Breast epithelium (tissue), 4 donors: ENCODE results near the gene IFT27. TPM values are rescaled to one million over a fixed set of nuclear protein-coding genes. Genes with fewer than 3 reads are reported as not detected.

Experiments
- DNase-seq, 2 donors: peaks; one replicate each; pipeline ENCODE4 v3.0.0-alpha.2; 2019; ENCODE audit warnings: low spot score in 2 of 2
- H3K27ac ChIP-seq, 2 donors: fragments of 200-600 bp; sonication (generic) in 1 of 2; one replicate each; pipeline ENCODE4 v1.5.1; 2016 to 2019; ENCODE audit warnings: mild to moderate bottlenecking in 1 of 2
- H3K27me3 ChIP-seq, 2 donors: fragments of 200-600 bp; sonication (generic) in 1 of 2; one replicate each; pipeline versions ENCODE4 v1.5.1 to v1.6.0; 2017 to 2019; ENCODE audit warnings: control low read depth in 1 of 2, mild to moderate bottlenecking in 1 of 2
- H3K36me3 ChIP-seq: fragments of 200-600 bp; one replicate; pipeline ENCODE4 v1.5.1; 2019
- H3K4me1 ChIP-seq, 2 donors: fragments of 200-600 bp; sonication (generic); one replicate each; pipeline ENCODE4 v1.5.1; 2016 to 2019; ENCODE audit warnings: control low read depth in 1 of 2
- H3K4me3 ChIP-seq, 3 donors: fragments of 200-600 bp; sonication (generic); 1 replicate in 2 of 3; 2 replicates in 1 of 3; pipeline ENCODE4 v1.5.1; 2016 to 2019; ENCODE audit warnings: mild to moderate bottlenecking in 3 of 3, moderate library complexity in 2 of 3
- H3K9me3 ChIP-seq, 2 donors: fragments of 200-600 bp; sonication (generic) in 1 of 2; one replicate each; pipeline ENCODE4 v1.5.1; 2016 to 2019; ENCODE audit warnings: control low read depth in 1 of 2
- POLR2A ChIP-seq: fragments of 450-650 bp; IDR thresholded peaks from one replicate; pipeline ENCODE4 v1.6.1; 2016; ENCODE audit warnings: antibody characterized with exemption, mild to moderate bottlenecking, moderate library complexity
- POLR2AphosphoS5 ChIP-seq, 3 donors: sonication (generic); formaldehyde crosslinking; IDR thresholded peaks; one replicate each; pipeline ENCODE4 v1.6.1; 2017; ENCODE audit warnings: antibody characterized with exemption in 3 of 3
- intact Hi-C: fragments of 100-400 bp; cut with DNase I; formaldehyde crosslinking; loops from one replicate; pipeline ENCODE4 v1.15.1; 2023; ENCODE audit warnings: low total_unique reads
- total RNA-seq, 3 donors: library from RNA; depleted of rRNA; stranded (reverse); fragments of >200 nt; gene quantifications; one replicate each; pipeline ENCODE4 v1.1.0, GENCODE V29; 2016
- TF ChIP-seq, protein P1 (sequence below), 3 donors: fragments of 450-650 bp; IDR thresholded peaks; one replicate each; pipeline ENCODE4 v1.5.1; 2016 to 2017; ENCODE audit warnings: antibody characterized with exemption in 3 of 3, mild to moderate bottlenecking in 3 of 3, moderate library complexity in 3 of 3

The IFT27 gene
- total RNA-seq, 3 donors from 2014 or later, result 19.0 to 23.7 (median 20.6) TPM

DNA sequence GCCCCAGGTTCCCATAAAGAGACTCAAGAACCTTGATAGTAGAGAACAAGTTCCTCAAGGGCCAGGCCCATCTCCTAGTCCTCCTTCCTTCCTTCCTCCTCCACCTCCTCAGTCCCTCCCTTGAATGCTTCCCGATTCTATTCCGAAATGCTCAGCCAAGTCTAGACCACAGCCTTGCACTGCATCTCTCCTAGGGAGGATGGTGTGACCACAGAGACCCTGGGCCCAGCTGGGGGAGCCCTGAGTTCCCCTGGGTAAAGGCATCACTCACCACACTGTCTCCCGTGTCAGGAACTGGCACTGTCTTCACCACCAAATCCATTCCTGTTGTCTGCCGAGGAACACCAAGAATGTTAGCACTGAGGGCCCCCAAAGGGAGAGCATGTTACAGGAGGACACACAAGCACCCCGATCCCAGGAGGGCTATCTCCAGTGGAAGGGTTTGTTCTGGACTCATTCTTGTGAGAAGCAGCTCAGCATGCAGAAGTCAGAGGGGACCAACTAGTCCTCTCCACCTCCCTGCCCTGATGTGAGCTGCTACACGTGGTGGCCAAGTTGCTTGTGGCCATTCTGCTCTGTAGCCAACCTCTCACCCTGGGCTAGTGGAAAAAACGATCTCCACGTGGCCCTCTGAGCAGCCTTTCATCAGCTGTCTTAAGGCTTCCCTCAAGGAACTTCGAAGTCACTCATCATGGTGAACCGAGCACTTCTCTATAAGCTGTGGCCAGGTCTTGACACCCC lies 8.7 kb downstream of the IFT27 start:
- no peaks in the 10 kb centered on the region for H3K27me3 ChIP-seq
- H3K4me3 ChIP-seq, result no peak overlapping the region
- H3K4me1 ChIP-seq, result no peaks in the 10 kb centered on the region
- TF ChIP-seq, protein P1, sequence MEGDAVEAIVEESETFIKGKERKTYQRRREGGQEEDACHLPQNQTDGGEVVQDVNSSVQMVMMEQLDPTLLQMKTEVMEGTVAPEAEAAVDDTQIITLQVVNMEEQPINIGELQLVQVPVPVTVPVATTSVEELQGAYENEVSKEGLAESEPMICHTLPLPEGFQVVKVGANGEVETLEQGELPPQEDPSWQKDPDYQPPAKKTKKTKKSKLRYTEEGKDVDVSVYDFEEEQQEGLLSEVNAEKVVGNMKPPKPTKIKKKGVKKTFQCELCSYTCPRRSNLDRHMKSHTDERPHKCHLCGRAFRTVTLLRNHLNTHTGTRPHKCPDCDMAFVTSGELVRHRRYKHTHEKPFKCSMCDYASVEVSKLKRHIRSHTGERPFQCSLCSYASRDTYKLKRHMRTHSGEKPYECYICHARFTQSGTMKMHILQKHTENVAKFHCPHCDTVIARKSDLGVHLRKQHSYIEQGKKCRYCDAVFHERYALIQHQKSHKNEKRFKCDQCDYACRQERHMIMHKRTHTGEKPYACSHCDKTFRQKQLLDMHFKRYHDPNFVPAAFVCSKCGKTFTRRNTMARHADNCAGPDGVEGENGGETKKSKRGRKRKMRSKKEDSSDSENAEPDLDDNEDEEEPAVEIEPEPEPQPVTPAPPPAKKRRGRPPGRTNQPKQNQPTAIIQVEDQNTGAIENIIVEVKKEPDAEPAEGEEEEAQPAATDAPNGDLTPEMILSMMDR (IDR thresholded peaks at IDR 0.05), result no peak
- TF ChIP-seq POLR2AphosphoS5 (IDR thresholded peaks at IDR 0.05) (no peak), POLR2A (no peak)
- no peak overlapping the region for H3K27ac ChIP-seq
- DNase-seq, result no peak
- intact Hi-C loops, result no loop called here
- H3K9me3 ChIP-seq, result no peaks in the 10 kb centered on the region
- H3K36me3 ChIP-seq, result no peaks in the 10 kb centered on the region

DNA sequence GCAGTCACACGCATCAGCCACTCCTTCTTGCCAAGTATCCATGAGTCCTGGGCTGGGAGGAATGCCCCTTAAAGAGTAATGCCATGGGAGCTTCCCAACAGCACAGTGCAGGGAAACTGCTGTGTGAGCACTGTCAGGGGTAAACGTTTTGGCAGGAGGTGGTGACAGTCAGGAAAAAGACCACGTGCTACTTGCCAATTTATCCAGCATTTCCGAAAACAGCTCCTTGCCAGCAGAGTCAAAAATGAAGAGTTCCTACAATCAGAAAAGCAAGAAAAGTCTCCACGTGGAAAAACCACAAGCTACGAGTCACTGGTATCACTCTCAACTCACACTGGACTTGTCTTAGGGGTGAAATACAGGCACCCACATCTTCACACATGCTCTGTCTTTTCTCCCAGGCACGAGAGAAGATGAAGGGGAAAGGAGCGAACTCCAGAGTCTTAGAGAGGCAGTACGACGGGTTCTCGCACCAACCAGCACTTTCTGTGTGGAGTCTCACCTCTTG lies 9.9 kb downstream of the IFT27 start:
- H3K4me3 ChIP-seq, result no peak overlapping the region
- peak in 1 of 2 donors; percentile 10 for DNase-seq
- no peaks in the 10 kb centered on the region for H3K9me3 ChIP-seq
- intact Hi-C loops, result no loop called here
- no peaks in the 10 kb centered on the region for H3K36me3 ChIP-seq
- no peak overlapping the region for H3K27ac ChIP-seq
- no peaks in the 10 kb centered on the region for H3K4me1 ChIP-seq
- TF ChIP-seq, protein P1 (IDR thresholded peaks at IDR 0.05), result no peak
- no peak for TF ChIP-seq POLR2A
- no peak for TF ChIP-seq POLR2AphosphoS5 (IDR thresholded peaks at IDR 0.05)
- no peaks in the 10 kb centered on the region for H3K27me3 ChIP-seq

GRCh38 chr22:36765131-36765942 lies 10.6 kb downstream of the IFT27 start:
- intact Hi-C loops, result no loop called here
- Histone ChIP-seq H3K4me3 (no peak overlapping the region), H3K27ac (no peak overlapping the region), H3K9me3 (no peaks in the 10 kb centered on the region), H3K27me3 (no peaks in the 10 kb centered on the region), H3K4me1 (no peaks in the 10 kb centered on the region), H3K36me3 (no peaks in the 10 kb centered on the region)
- peak in 1 of 2 donors; percentile 14 for DNase-seq
- TF ChIP-seq POLR2AphosphoS5 (IDR thresholded peaks at IDR 0.05) (no peak), POLR2A (no peak)
- TF ChIP-seq, protein P1 (IDR thresholded peaks at IDR 0.05), result no peak

GRCh38 chr22:36764641-36765040 lies 11.3 kb downstream of the IFT27 start:
- Histone ChIP-seq H3K27me3 (no peaks in the 10 kb centered on the region), H3K4me1 (no peaks in the 10 kb centered on the region), H3K4me3 (no peak overlapping the region), H3K9me3 (no peaks in the 10 kb centered on the region), H3K36me3 (no peaks in the 10 kb centered on the region), H3K27ac (no peak overlapping the region)
- intact Hi-C loops, result no loop called here
- TF ChIP-seq, protein P1 (IDR thresholded peaks at IDR 0.05), result no peak
- no peak for TF ChIP-seq POLR2A
- TF ChIP-seq POLR2AphosphoS5 (IDR thresholded peaks at IDR 0.05), result no peak
- peak in 1 of 2 donors; percentile 36 for DNase-seq

DNA sequence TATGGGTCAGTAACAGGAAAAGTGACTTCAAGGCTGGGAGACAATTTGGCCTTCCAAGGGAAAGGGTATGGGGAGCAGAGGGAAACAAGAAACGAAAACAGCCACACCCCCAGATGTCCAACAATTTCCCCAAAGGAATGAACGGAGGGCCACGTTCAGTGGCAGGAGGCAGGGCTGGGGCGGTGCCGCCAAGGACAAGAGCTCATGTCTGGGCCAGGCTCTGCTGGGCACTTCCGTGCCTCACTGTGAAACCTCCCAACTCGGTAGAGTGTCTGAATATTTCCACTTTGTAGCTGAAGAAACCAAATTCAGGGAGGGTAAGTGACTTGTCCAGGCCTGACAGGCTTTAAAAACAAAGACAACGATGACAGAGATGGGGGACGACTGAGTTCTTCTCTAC lies 11.9 kb downstream of the IFT27 start:
- Histone ChIP-seq H3K27ac (no peak overlapping the region), H3K36me3 (no peaks in the 10 kb centered on the region), H3K4me3 (no peak overlapping the region), H3K27me3 (no peaks in the 10 kb centered on the region), H3K9me3 (no peaks in the 10 kb centered on the region), H3K4me1 (no peaks in the 10 kb centered on the region)
- TF ChIP-seq POLR2A (no peak), POLR2AphosphoS5 (IDR thresholded peaks at IDR 0.05) (no peak)
- TF ChIP-seq, protein P1 (IDR thresholded peaks at IDR 0.05), result no peak
- intact Hi-C loops, result no loop called here
- DNase-seq, result peak in 1 of 2 donors; percentile 42
